Keratinocyte (primary cell): ENCODE results near the gene RRAS2. TPM values are rescaled to one million over a fixed set of nuclear protein-coding genes. Genes with fewer than 3 reads are reported as not detected.

Source experiments
- DNase-seq: peaks from one replicate; pipeline ENCODE4 v3.0.0-alpha.2; 2011; ENCODE audit warnings: low read depth, missing footprints, low spot score
- FAIRE-seq: peaks from 2 replicates; lab custom pipeline; 2011; peaks lifted over from hg19 to GRCh38; lab: Jason Lieb, UNC
- H2AFZ ChIP-seq: 2 replicates; pipeline ENCODE4 v1.6.0; 2012; ENCODE audit warnings: low read length, control low read depth, inconsistent platforms; ENCODE audit not compliant: control insufficient read depth
- H3K27ac ChIP-seq: 2 replicates; pipeline ENCODE4 v1.5.1; 2011; ENCODE audit warnings: low read length; ENCODE audit not compliant: control insufficient read depth, insufficient read depth
- H3K27me3 ChIP-seq: 3 replicates; pipeline ENCODE4 v1.6.0; 2011; ENCODE audit warnings: low read length; ENCODE audit not compliant: control insufficient read depth, insufficient read depth; ENCODE audit errors: extremely low read depth
- H3K36me3 ChIP-seq, 2 experiments: 2 replicates in 1 of 2; 3 replicates in 1 of 2; pipeline ENCODE4 v1.5.1; 2011; ENCODE audit warnings: low read length in 2 of 2, mild to moderate bottlenecking in 1 of 2; ENCODE audit not compliant: control insufficient read depth in 2 of 2, insufficient read depth in 2 of 2; ENCODE audit errors: extremely low read depth in 1 of 2
- H3K4me1 ChIP-seq: 3 replicates; pipeline ENCODE4 v1.5.1; 2011; ENCODE audit warnings: low read length; ENCODE audit not compliant: control insufficient read depth, insufficient read depth; ENCODE audit errors: extremely low read depth
- H3K4me2 ChIP-seq: 3 replicates; pipeline ENCODE4 v1.6.0; 2011; ENCODE audit warnings: low read depth, low read length; ENCODE audit not compliant: control insufficient read depth, insufficient read depth; ENCODE audit errors: extremely low read depth
- H3K4me3 ChIP-seq, 3 experiments: fragments of 200-600 bp in 1 of 3; sonication (generic) in 1 of 3; 2 replicates in 2 of 3; 3 replicates in 1 of 3; pipeline ENCODE4 v1.5.1; 2011 to 2016; ENCODE audit warnings: low read length in 3 of 3, mild to moderate bottlenecking in 3 of 3, control low read depth in 2 of 3, inconsistent platforms in 1 of 3, low read depth in 1 of 3, mixed read lengths in 1 of 3, mixed run types in 1 of 3, moderate library complexity in 1 of 3; ENCODE audit not compliant: control insufficient read depth in 2 of 3, insufficient read depth in 2 of 3; ENCODE audit errors: extremely low read depth in 1 of 3
- H3K79me2 ChIP-seq: 2 replicates; pipeline ENCODE4 v1.6.0; 2012; ENCODE audit warnings: low read length; ENCODE audit not compliant: control insufficient read depth, insufficient read depth
- H3K9ac ChIP-seq: 3 replicates; pipeline ENCODE4 v1.6.0; 2011; ENCODE audit warnings: low read length; ENCODE audit not compliant: control insufficient read depth, insufficient read depth; ENCODE audit errors: extremely low read depth
- H3K9me1 ChIP-seq: 3 replicates; pipeline ENCODE4 v1.6.0; 2011; ENCODE audit warnings: low read length; ENCODE audit not compliant: control insufficient read depth, insufficient read depth; ENCODE audit errors: extremely low read depth
- H3K9me3 ChIP-seq: 2 replicates; pipeline ENCODE4 v1.5.1; 2012; ENCODE audit warnings: low read depth, low read length; ENCODE audit not compliant: control insufficient read depth
- H4K20me1 ChIP-seq: 3 replicates; pipeline ENCODE4 v1.6.0; 2011; ENCODE audit warnings: low read length; ENCODE audit not compliant: control insufficient read depth, insufficient read depth; ENCODE audit errors: extremely low read depth
- CTCF ChIP-seq, 3 experiments: IDR thresholded peaks in 1 of 3; conservative IDR thresholded peaks in 1 of 3; optimal IDR thresholded peaks in 1 of 3; 2 replicates in 2 of 3; 3 replicates in 1 of 3; pipeline versions ENCODE3 to v1.5.1; 2011; ENCODE audit warnings: low read length in 3 of 3, mild to moderate bottlenecking in 3 of 3, moderate library complexity in 2 of 3, control low read depth in 1 of 3, inconsistent platforms in 1 of 3; ENCODE audit not compliant: insufficient read depth in 2 of 3; ENCODE audit errors: extremely low read depth in 1 of 3
- EZH2 ChIP-seq: IDR thresholded peaks from one replicate; pipeline ENCODE4 v1.6.1; 2012; ENCODE audit warnings: inconsistent platforms, mild to moderate bottlenecking, low read length, moderate library complexity
- dilution Hi-C: fragments of 300-500 bp; cut with MboI; formaldehyde crosslinking; loops from one replicate; pipeline ENCODE4 v1.7.0; 2020; ENCODE audit warnings: low sequenced_read_pairs; ENCODE audit not compliant: extremely low pct_ligation_motif_present
- polyA plus RNA-seq, 5 experiments: library from polyadenylated mRNA; depleted of rRNA in 3 of 5; stranded (reverse) in 3 of 5; stranded (forward) in 1 of 5; unstranded in 1 of 5; fragments of >200 nt; gene quantifications; 1 replicate in 1 of 5; 2 replicates in 3 of 5; 3 replicates in 1 of 5; pipeline versions ENCODE4 v1.2.1 to v1.2.3, GENCODE V29; 2011 to 2012; ENCODE audit warnings: missing spikeins in 2 of 5, low read depth in 1 of 5, low replicate concordance in 1 of 5

Gene RRAS2
- polyA plus RNA-seq, 1 donor (not counting 4 experiments of a cell fraction or from before 2014, with no cell fraction given) = 99.3 TPM

- Histone ChIP-seq H3K9me1 (no peaks in the 10 kb centered on the region), H3K27me3 (no peaks in the 10 kb centered on the region), H3K4me3 (no peak overlapping the region), H3K9me3 (no peaks in the 10 kb centered on the region), H3K36me3 (peaks cover 0 to 1% of the 10 kb centered on the region in 2 experiments), H3K4me2 (no peak overlapping the region), H4K20me1 (peaks cover 3% of the 10 kb centered on the region), H3K27ac (no peak overlapping the region), H3K79me2 (peaks cover 98% of the 10 kb centered on the region), H3K9ac (no peak overlapping the region), H2AFZ (no peak overlapping the region), H3K4me1 (peaks cover 11% of the 10 kb centered on the region)
- dilution Hi-C loops = no loop called here
- TF ChIP-seq EZH2 = no peak
- TF ChIP-seq CTCF (optimal IDR thresholded peaks at IDR 0.05 in 1 of 3, IDR thresholded peaks at IDR 0.05 in 1 of 3, conservative IDR thresholded peaks at IDR 0.05 in 1 of 3; ENCODE audit: extremely low read depth in 1 of 3, insufficient read depth in 2 of 3, low read length in 3 of 3) = no peak
- FAIRE-seq (no peak), DNase-seq (no peak)
These were observed 16.1 kb downstream of the RRAS2 start for GRCh38 chr11:14342906-14343305.

- H3K36me3 ChIP-seq = no peaks in the 10 kb centered on the region
- TF ChIP-seq EZH2 = no peak
- no peak for TF ChIP-seq CTCF (optimal IDR thresholded peaks at IDR 0.05 in 1 of 3, IDR thresholded peaks at IDR 0.05 in 1 of 3, conservative IDR thresholded peaks at IDR 0.05 in 1 of 3; ENCODE audit: extremely low read depth in 1 of 3, insufficient read depth in 2 of 3, low read length in 3 of 3)
- no peak overlapping the region for H3K27ac ChIP-seq
- no peaks in the 10 kb centered on the region for H3K27me3 ChIP-seq
- peaks cover 20% of the 10 kb centered on the region for H3K4me1 ChIP-seq
- peaks cover 3% of the 10 kb centered on the region for H4K20me1 ChIP-seq
- DNase-seq (no peak), FAIRE-seq (no peak)
- H3K9ac ChIP-seq = no peak overlapping the region
- H3K9me3 ChIP-seq = no peaks in the 10 kb centered on the region
- no peak overlapping the region for H3K4me3 ChIP-seq
- peaks cover 92% of the 10 kb centered on the region for H3K79me2 ChIP-seq
- H3K9me1 ChIP-seq = no peaks in the 10 kb centered on the region
- no peak overlapping the region for H2AFZ ChIP-seq
- H3K4me2 ChIP-seq = no peak overlapping the region
- dilution Hi-C loops = no loop called here
These were observed 17.0 kb downstream of the RRAS2 start for GRCh38 chr11:14341968-14342367.
